Neuronal stem cell (in vitro differentiated cells): ENCODE measurements around the gene MISP.

ENCODE experiments used
- DNase-seq: peaks from one replicate; pipeline ENCODE4 v3.0.0-alpha.2; 2013; ENCODE audit warnings: low spot score
- H2AFZ ChIP-seq: one replicate; pipeline ENCODE4 v1.6.1; 2013; ENCODE audit warnings: mild to moderate bottlenecking, low read length, inconsistent platforms
- H2AK5ac ChIP-seq: 2 replicates; pipeline ENCODE4 v1.6.1; 2013; ENCODE audit warnings: low read depth, mild to moderate bottlenecking, inconsistent platforms, low read length, moderate library complexity, mixed read lengths
- H2BK120ac ChIP-seq: 2 replicates; pipeline ENCODE4 v1.6.1; 2013; ENCODE audit warnings: low read depth, mild to moderate bottlenecking, inconsistent platforms, low read length, moderate library complexity, mixed read lengths
- H2BK12ac ChIP-seq: one replicate; pipeline ENCODE4 v1.6.1; 2013; ENCODE audit warnings: low read length, inconsistent platforms
- H2BK15ac ChIP-seq: 2 replicates; pipeline ENCODE4 v1.6.1; 2013; ENCODE audit warnings: mild to moderate bottlenecking, low read length, inconsistent platforms, mixed read lengths
- H2BK5ac ChIP-seq: one replicate; pipeline ENCODE4 v1.6.1; 2013; ENCODE audit warnings: inconsistent platforms, mild to moderate bottlenecking, low read length, moderate library complexity
- H3K14ac ChIP-seq: one replicate; pipeline ENCODE4 v1.6.1; 2013; ENCODE audit warnings: low read length, inconsistent platforms
- H3K18ac ChIP-seq: 2 replicates; pipeline ENCODE4 v1.6.1; 2013; ENCODE audit warnings: low read length, inconsistent platforms
- H3K23ac ChIP-seq: 2 replicates; pipeline ENCODE4 v1.6.1; 2013; ENCODE audit warnings: low read depth, mild to moderate bottlenecking, mixed read lengths, low read length, inconsistent platforms; ENCODE audit not compliant: poor library complexity
- H3K27ac ChIP-seq: replicated peaks from 3 replicates; pipeline ENCODE4 v1.5.1; 2013; ENCODE audit warnings: low read length, inconsistent platforms
- H3K27me3 ChIP-seq, 3 experiments: 2 replicates each; pipeline ENCODE4 v1.6.1; 2013; ENCODE audit warnings: low read length in 3 of 3, mild to moderate bottlenecking in 2 of 3, inconsistent platforms in 1 of 3, low read depth in 1 of 3, mixed read lengths in 1 of 3, moderate library complexity in 1 of 3; ENCODE audit not compliant: control insufficient read depth in 3 of 3, insufficient read depth in 3 of 3
- H3K36me3 ChIP-seq, 2 donors: replicated peaks in 1 of 2; 2 replicates each; pipeline ENCODE4 v1.6.1; 2013; ENCODE audit warnings: low read length in 2 of 2; ENCODE audit not compliant: control insufficient read depth in 2 of 2, insufficient read depth in 2 of 2
- H3K4ac ChIP-seq: 2 replicates; pipeline ENCODE4 v1.6.1; 2013; ENCODE audit warnings: inconsistent platforms, mild to moderate bottlenecking, low read length, moderate library complexity
- H3K4me1 ChIP-seq, 2 donors: 1 replicate in 1 of 2; 2 replicates in 1 of 2; pipeline ENCODE4 v1.6.1; 2013; ENCODE audit warnings: low read length in 2 of 2, low read depth in 1 of 2; ENCODE audit not compliant: control insufficient read depth in 2 of 2, insufficient read depth in 1 of 2
- H3K4me2 ChIP-seq: one replicate; pipeline ENCODE4 v1.6.1; 2013; ENCODE audit warnings: mild to moderate bottlenecking, low read length, inconsistent platforms; ENCODE audit not compliant: insufficient read depth, poor library complexity, severe bottlenecking
- H3K4me3 ChIP-seq, 2 donors: 2 replicates each; pipeline ENCODE4 v1.5.1; 2013; ENCODE audit warnings: low read length in 2 of 2, mild to moderate bottlenecking in 2 of 2, inconsistent platforms in 1 of 2, moderate library complexity in 1 of 2
- H3K79me1 ChIP-seq: one replicate; pipeline ENCODE4 v1.6.1; 2013; ENCODE audit warnings: low read depth, mild to moderate bottlenecking, inconsistent platforms, low read length, moderate library complexity
- H3K9ac ChIP-seq: one replicate; pipeline ENCODE4 v1.6.1; 2013; ENCODE audit warnings: mild to moderate bottlenecking, low read depth, low read length, inconsistent platforms; ENCODE audit not compliant: poor library complexity
- H3K9me3 ChIP-seq, 2 donors: replicated peaks in 1 of 2; 2 replicates each; pipeline versions ENCODE3 to v1.6.1; 2013; ENCODE audit warnings: low read length in 2 of 2, mild to moderate bottlenecking in 2 of 2, inconsistent platforms in 1 of 2, low read depth in 1 of 2, mixed read lengths in 1 of 2, moderate library complexity in 1 of 2; ENCODE audit not compliant: control insufficient read depth in 2 of 2, insufficient read depth in 1 of 2
- H4K8ac ChIP-seq: one replicate; pipeline ENCODE4 v1.6.1; 2013; ENCODE audit warnings: low read depth, mild to moderate bottlenecking, inconsistent platforms, low read length, moderate library complexity
- H4K91ac ChIP-seq: one replicate; pipeline ENCODE4 v1.6.1; 2013; ENCODE audit warnings: low read length, low read depth, mild to moderate bottlenecking, inconsistent platforms; ENCODE audit not compliant: poor library complexity
- WGBS, 2 donors: extraction: QIAGEN DNeasy Blood & Tissue Kit; methylation state at CpG; one replicate each; pipeline ENCODE4 v1.1.7; 2013; ENCODE audit warnings: missing lambda C conversion rate in 2 of 2, mixed read lengths in 1 of 2; ENCODE audit not compliant: insufficient read length in 2 of 2, insufficient replicate concordance in 1 of 2; ENCODE audit errors: extremely low coverage in 2 of 2; 5-methylcytosine and 5-hydroxymethylcytosine counted together

MISP gene

DNA sequence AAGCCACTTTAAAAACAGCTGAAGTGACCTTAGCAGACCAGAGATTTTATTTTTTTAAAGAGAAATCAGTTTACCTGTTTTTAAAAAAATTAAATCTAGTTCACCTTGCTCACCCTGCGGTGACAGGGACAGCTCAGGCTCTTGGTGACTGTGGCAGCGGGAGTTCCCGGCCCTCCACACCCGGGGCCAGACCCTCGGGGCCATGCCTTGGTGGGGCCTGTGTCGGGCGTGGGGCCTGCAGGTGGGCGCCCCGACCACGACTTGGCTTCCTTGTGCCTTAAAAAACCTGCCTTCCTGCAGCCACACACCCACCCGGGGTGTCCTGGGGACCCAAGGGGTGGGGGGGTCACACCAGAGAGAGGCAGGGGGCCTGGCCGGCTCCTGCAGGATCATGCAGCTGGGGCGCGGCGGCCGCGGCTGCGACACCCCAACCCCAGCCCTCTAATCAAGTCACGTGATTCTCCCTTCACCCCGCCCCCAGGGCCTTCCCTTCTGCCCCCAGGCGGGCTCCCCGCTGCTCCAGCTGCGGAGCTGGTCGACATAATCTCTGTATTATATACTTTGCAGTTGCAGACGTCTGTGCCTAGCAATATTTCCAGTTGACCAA lies 60.1 kb downstream of the MISP start:
- Histone ChIP-seq H2BK120ac (no peak overlapping the region), H3K14ac (no peak overlapping the region), H3K23ac (peak overlapping the region; percentile 65), H3K36me3 (peaks cover 71 to 85% of the 10 kb centered on the region in 2 donors), H2AK5ac (no peak overlapping the region), H2BK5ac (peak overlapping the region; percentile 66), H3K27me3 (no peaks in the 10 kb centered on the region), H2BK15ac (no peak overlapping the region), H2AFZ (no peak overlapping the region), H3K27ac (no peak overlapping the region), H3K4me2 (no peak overlapping the region), H3K9me3 (peaks cover 0 to 3% of the 10 kb centered on the region in 2 donors), H3K4ac (no peak overlapping the region), H3K79me1 (peaks cover 35% of the 10 kb centered on the region), H3K9ac (no peak overlapping the region), H3K4me1 (no peaks in the 10 kb centered on the region), H2BK12ac (no peak overlapping the region), H4K8ac (no peak overlapping the region), H3K18ac (no peak overlapping the region), H3K4me3 (no peak overlapping the region), H4K91ac (no peak overlapping the region)
- WGBS, 2 donors = no CpG with 5 or more reads among the region's 25 CpGs
- no peak for DNase-seq

- Histone ChIP-seq H3K4me2 (no peak overlapping the region), H3K79me1 (peaks cover 34% of the 10 kb centered on the region), H4K8ac (no peak overlapping the region), H4K91ac (no peak overlapping the region), H3K36me3 (peaks cover 69 to 84% of the 10 kb centered on the region in 2 donors), H3K4me1 (no peaks in the 10 kb centered on the region), H2BK120ac (no peak overlapping the region), H3K27me3 (no peaks in the 10 kb centered on the region), H3K4ac (no peak overlapping the region), H3K14ac (no peak overlapping the region), H2BK5ac (no peak overlapping the region), H2BK12ac (no peak overlapping the region), H3K23ac (no peak overlapping the region), H3K9me3 (peaks cover 0 to 3% of the 10 kb centered on the region in 2 donors), H3K9ac (no peak overlapping the region), H2BK15ac (no peak overlapping the region), H2AFZ (no peak overlapping the region), H3K4me3 (no peak overlapping the region), H3K27ac (peak overlapping the region; percentile 36), H2AK5ac (no peak overlapping the region), H3K18ac (no peak overlapping the region)
- DNase-seq = no peak
- WGBS, 2 donors = no CpG with 5 or more reads among the region's 20 CpGs
Measured at GRCh38 chr19:811506-812048, 60.7 kb downstream of the MISP start.

- Histone ChIP-seq H3K27ac (peak overlapping the region; percentile 7), H3K79me1 (peaks cover 34% of the 10 kb centered on the region), H2BK12ac (no peak overlapping the region), H2AK5ac (no peak overlapping the region), H2BK120ac (no peak overlapping the region), H3K18ac (no peak overlapping the region), H3K27me3 (no peaks in the 10 kb centered on the region), H2BK15ac (no peak overlapping the region), H3K23ac (peak overlapping the region; percentile 73), H3K36me3 (peaks cover 63 to 79% of the 10 kb centered on the region in 2 donors), H4K8ac (no peak overlapping the region), H2BK5ac (no peak overlapping the region), H3K9me3 (peaks cover 0 to 3% of the 10 kb centered on the region in 2 donors), H3K4me2 (no peak overlapping the region), H3K9ac (no peak overlapping the region), H4K91ac (no peak overlapping the region), H2AFZ (no peak overlapping the region), H3K14ac (no peak overlapping the region), H3K4ac (no peak overlapping the region), H3K4me1 (no peaks in the 10 kb centered on the region), H3K4me3 (no peak overlapping the region)
- no peak for DNase-seq
- no CpG with 5 or more reads among the region's 80 CpGs for WGBS, 2 donors
Measured at GRCh38 chr19:812049-812746, 61.3 kb downstream of the MISP start.

DNA sequence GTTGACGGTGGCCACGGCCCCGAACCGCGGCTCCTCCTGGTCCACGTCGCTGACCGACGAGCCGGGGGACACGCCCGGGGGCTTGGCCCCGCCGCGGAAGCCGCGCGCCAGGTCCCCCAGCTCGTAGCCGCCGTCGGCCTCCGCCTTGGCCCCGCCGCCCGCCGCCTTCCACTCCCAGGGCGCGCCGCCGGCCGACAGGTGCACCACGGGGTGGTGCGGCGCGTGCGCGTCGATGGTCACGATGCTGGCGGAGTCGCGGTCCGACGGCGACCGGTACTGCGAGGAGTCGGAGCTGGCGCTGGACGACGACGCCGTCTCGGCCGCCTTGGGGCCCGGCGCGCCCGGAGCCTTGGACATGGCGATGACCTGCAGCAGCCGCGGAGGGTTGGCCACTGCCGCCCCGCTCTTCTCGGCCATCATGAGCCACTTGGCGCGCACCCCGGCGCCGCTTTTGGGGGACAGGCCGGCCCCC lies 61.9 kb downstream of the MISP start:
- no peak overlapping the region for H3K4ac ChIP-seq
- no peak overlapping the region for H3K18ac ChIP-seq
- H3K36me3 ChIP-seq = peaks cover 58 to 79% of the 10 kb centered on the region in 2 donors
- peak overlapping the region; percentile 82 for H4K8ac ChIP-seq
- no CpG with 5 or more reads among the region's 72 CpGs for WGBS, 2 donors
- no peaks in the 10 kb centered on the region for H3K4me1 ChIP-seq
- no peak overlapping the region for H3K14ac ChIP-seq
- peaks cover 32% of the 10 kb centered on the region for H3K79me1 ChIP-seq
- H2BK15ac ChIP-seq = no peak overlapping the region
- H3K4me3 ChIP-seq = no peak overlapping the region
- no peak overlapping the region for H2AK5ac ChIP-seq
- H2BK120ac ChIP-seq = no peak overlapping the region
- H3K9me3 ChIP-seq = peaks cover 0 to 3% of the 10 kb centered on the region in 2 donors
- H3K27me3 ChIP-seq = no peaks in the 10 kb centered on the region
- H2AFZ ChIP-seq = no peak overlapping the region
- H2BK12ac ChIP-seq = no peak overlapping the region
- H4K91ac ChIP-seq = no peak overlapping the region
- no peak overlapping the region for H2BK5ac ChIP-seq
- no peak for DNase-seq
- peak overlapping the region; percentile 73 for H3K23ac ChIP-seq
- no peak overlapping the region for H3K27ac ChIP-seq
- H3K4me2 ChIP-seq = no peak overlapping the region
- no peak overlapping the region for H3K9ac ChIP-seq
